K562 (cell line): Measurements from ENCODE around the gene TARBP1. TPM values are rescaled to one million over a fixed set of nuclear protein-coding genes. Genes with fewer than 3 reads are reported as not detected.

Source experiments
- ATAC-seq: fragments of 200-7000 bp; cut with Tn5 transposase; 3 replicates; pipeline ENCODE4 v1.9.1; 2020; ENCODE audit warnings: moderate library complexity
- BruUV-seq: library from RNA; stranded (reverse); fragments of 400-500 nt; replicated peaks from 2 replicates; lab custom pipeline; 2021; lab: Mats Ljungman, UMichigan
- CTCF ChIA-PET: fragments of 300-600 bp; formaldehyde crosslinking; extraction: SDS; loops from one replicate; lab custom pipeline; 2021; ENCODE audit warnings: low intra/inter-chr PET ratio; lab: Yijun Ruan, JAX
- POLR2A ChIA-PET: fragments of 300-600, 350-650 bp; sonication (Branson Sonifier 250); formaldehyde crosslinking; extraction: SDS; loops from one replicate; lab custom pipeline; 2021; ENCODE audit warnings: antibody characterized with exemption, inconsistent platforms; lab: Yijun Ruan, JAX
- DNase-seq, 4 experiments: peaks; one replicate each; pipeline versions ENCODE4 v3.0.0 to v3.0.0-alpha.2; 2011 to 2018; ENCODE audit warnings: low spot score in 3 of 4, mixed read lengths in 3 of 4; ENCODE audit errors: extremely low read depth in 1 of 4
- FAIRE-seq: peaks from 2 replicates; lab custom pipeline; 2011; peaks lifted over from hg19 to GRCh38; lab: Jason Lieb, UNC
- H2AFZ ChIP-seq: 2 replicates; pipeline ENCODE4 v1.6.0; 2011; ENCODE audit warnings: low read depth, low read length, control low read depth, inconsistent platforms
- H3K27ac ChIP-seq: fragments of 200-600 bp; 3 replicates; pipeline ENCODE4 v1.8.0; 2011; ENCODE audit warnings: low read depth, mild to moderate bottlenecking, control low read depth, inconsistent platforms, low read length, moderate library complexity, mixed read lengths; ENCODE audit errors: extremely low read depth
- H3K27me3 ChIP-seq, 2 experiments: fragments of 300-600 bp in 1 of 2; 2 replicates in 1 of 2; 3 replicates in 1 of 2; pipeline versions ENCODE4 v1.6.0 to v1.8.0; 2011; ENCODE audit warnings: inconsistent platforms in 2 of 2, low read length in 2 of 2, mild to moderate bottlenecking in 1 of 2, mixed read lengths in 1 of 2, moderate library complexity in 1 of 2; ENCODE audit not compliant: control insufficient read depth in 2 of 2, insufficient read depth in 2 of 2
- H3K36me3 ChIP-seq: fragments of 300-600 bp; 3 replicates; pipeline ENCODE4 v1.8.0; 2011; ENCODE audit warnings: mild to moderate bottlenecking, low read length, inconsistent platforms; ENCODE audit not compliant: control insufficient read depth, insufficient read depth
- H3K4me1 ChIP-seq, 2 experiments: fragments of 200-600 bp in 1 of 2; replicated peaks in 1 of 2; 2 replicates in 1 of 2; 3 replicates in 1 of 2; pipeline versions ENCODE4 v1.5.1 to v1.8.0; 2011; ENCODE audit warnings: inconsistent platforms in 2 of 2, low read length in 2 of 2, mild to moderate bottlenecking in 1 of 2, mixed read lengths in 1 of 2, moderate library complexity in 1 of 2; ENCODE audit not compliant: control insufficient read depth in 2 of 2, insufficient read depth in 2 of 2
- H3K4me2 ChIP-seq: 2 replicates; pipeline ENCODE4 v1.6.1; 2011; ENCODE audit warnings: low read length, control low read depth, inconsistent platforms, mixed read lengths; ENCODE audit not compliant: insufficient read depth
- H3K4me3 ChIP-seq: fragments of 200-600 bp; sonication (generic), shearing (Covaris generic); 2 replicates; pipeline ENCODE4 v1.5.1; 2016; ENCODE audit warnings: control low read depth, inconsistent platforms
- H3K79me2 ChIP-seq: fragments of 200-600 bp; 3 replicates; pipeline ENCODE4 v1.8.0; 2011; ENCODE audit warnings: low read length, inconsistent platforms; ENCODE audit not compliant: control insufficient read depth, insufficient read depth
- H3K9ac ChIP-seq, 2 experiments: 2 replicates each; pipeline versions ENCODE4 v1.6.0 to v1.6.1; 2011; ENCODE audit warnings: low read depth in 2 of 2, low read length in 2 of 2, control low read depth in 1 of 2, inconsistent platforms in 1 of 2, mild to moderate bottlenecking in 1 of 2, mixed read lengths in 1 of 2; ENCODE audit not compliant: insufficient read depth in 1 of 2
- H3K9me1 ChIP-seq: one replicate; pipeline ENCODE4 v1.6.0; 2011; ENCODE audit warnings: inconsistent platforms, mild to moderate bottlenecking, low read length, moderate library complexity; ENCODE audit not compliant: control insufficient read depth, insufficient read depth
- H3K9me3 ChIP-seq: replicated peaks from 2 replicates; pipeline ENCODE4 v1.5.1; 2011; ENCODE audit warnings: low read depth, low read length, inconsistent platforms; ENCODE audit not compliant: control insufficient read depth, insufficient read depth
- H4K20me1 ChIP-seq: replicated peaks from 2 replicates; pipeline ENCODE4 v1.6.1; 2011; ENCODE audit warnings: low read length, inconsistent platforms, mixed read lengths; ENCODE audit not compliant: control insufficient read depth, insufficient read depth
- ARID1B ChIP-seq: fragments of 450-650 bp; IDR thresholded peaks from 2 replicates; pipeline ENCODE4 v1.6.1; 2016; ENCODE audit warnings: antibody characterized with exemption, mild to moderate bottlenecking, inconsistent platforms
- ARID3A ChIP-seq: IDR thresholded peaks from 2 replicates; pipeline ENCODE4 v1.6.1; 2012; ENCODE audit warnings: low read depth, low read length, improper control_type of control experiment, borderline replicate concordance
- CLOCK ChIP-seq: fragments of 250-450 bp; sonication (Bioruptor Pico); IDR thresholded peaks from 2 replicates; pipeline ENCODE4 v1.4.0; 2020; ENCODE audit warnings: mild to moderate bottlenecking, moderate library complexity, borderline replicate concordance
- ERF ChIP-seq: fragments of 450-650 bp; formaldehyde crosslinking; IDR thresholded peaks from 2 replicates; pipeline ENCODE4 v1.4.0; 2020; ENCODE audit warnings: mild to moderate bottlenecking, mixed read lengths
- NR1H2 ChIP-seq: sonication (generic); formaldehyde crosslinking; IDR thresholded peaks from 2 replicates; pipeline ENCODE4 v1.4.0; 2020; ENCODE audit warnings: mild to moderate bottlenecking, missing genetic modification reagents
- OTX1 ChIP-seq: fragments of 450-650 bp; formaldehyde crosslinking; IDR thresholded peaks from 2 replicates; pipeline ENCODE4 v1.4.0; 2022; ENCODE audit warnings: mild to moderate bottlenecking
- RBBP5 ChIP-seq: fragments of 200-600 bp; sonication (generic); IDR thresholded peaks from 2 replicates; pipeline ENCODE4 v1.6.1; 2012; ENCODE audit warnings: borderline replicate concordance, mild to moderate bottlenecking, low read length, control low read depth, inconsistent platforms; ENCODE audit not compliant: insufficient read depth, poor library complexity, severe bottlenecking
- RUNX1 ChIP-seq: sonication (generic); IDR thresholded peaks from 2 replicates; pipeline ENCODE4 v1.6.1; 2016; ENCODE audit warnings: antibody characterized with exemption, low read depth
- TAL1 ChIP-seq: fragments of 450-650 bp; IDR thresholded peaks from 2 replicates; pipeline ENCODE4 v1.6.1; 2016; ENCODE audit warnings: mild to moderate bottlenecking
- ZBTB2 ChIP-seq: fragments of 450-650 bp; IDR thresholded peaks from 2 replicates; pipeline ENCODE4 v1.6.1; 2016; ENCODE audit warnings: antibody characterized with exemption
- ZBTB34 ChIP-seq: fragments of 250-450 bp; sonication (Bioruptor Pico); IDR thresholded peaks from 2 replicates; pipeline ENCODE4 v1.8.0; 2021; ENCODE audit warnings: mild to moderate bottlenecking, moderate library complexity
- ZBTB5 ChIP-seq: fragments of 450-650 bp; IDR thresholded peaks from 2 replicates; pipeline ENCODE4 v1.6.1; 2017; ENCODE audit warnings: antibody characterized with exemption
- ZNF224 ChIP-seq: sonication (generic); formaldehyde crosslinking; IDR thresholded peaks from 2 replicates; pipeline ENCODE4 v1.8.0; 2022; ENCODE audit warnings: mild to moderate bottlenecking, missing genetic modification reagents
- WGBS: fragments of 100-300 bp; shearing (Covaris generic); methylation state at CpG from one replicate; pipeline ENCODE4 v1.1.6; 2016; ENCODE audit warnings: low coverage, mixed read lengths; ENCODE audit not compliant: insufficient coverage; ENCODE audit errors: missing lambda C conversion rate; 5-methylcytosine and 5-hydroxymethylcytosine counted together
- in situ Hi-C: fragments of 300-500 bp; cut with MboI; formaldehyde crosslinking; loops from 4 replicates; pipeline ENCODE4 v1.15.0; 2018; ENCODE audit warnings: inconsistent platforms, mixed read lengths
- intact Hi-C: fragments of 100-400 bp; cut with micrococcal nuclease; formaldehyde crosslinking; loops from 2 replicates; pipeline ENCODE4 v1.14.2; 2022
- polyA plus RNA-seq, 8 experiments: library from polyadenylated mRNA; depleted of rRNA in 4 of 8; stranded (reverse) in 5 of 8; unstranded in 3 of 8; fragments of >200 nt; fragmentation: Nextera tagmentation in 2 of 8; fragmentation: Illumina TruSeq in 1 of 8; extraction: Ambion mirVana in 2 of 8; extraction: Trizol in 1 of 8; gene quantifications; 2 replicates each; pipeline versions ENCODE4 v1.2.1 to v1.2.3, GENCODE V29; 2011 to 2014; ENCODE audit warnings: inconsistent platforms in 1 of 8, missing spikeins in 1 of 8
- total RNA-seq, 7 experiments: library from RNA; depleted of rRNA in 6 of 7; stranded (reverse); fragments of >200 nt in 6 of 7; fragmentation: Illumina TruSeq in 2 of 7; extraction: Trizol in 2 of 7; gene quantifications; 2 replicates each; pipeline versions ENCODE4 v1.2.1 to v1.2.3, GENCODE V29; 2011 to 2021; ENCODE audit warnings: low replicate concordance in 1 of 7

TARBP1 gene
- total and polyA plus RNA-seq, 9 of the 15 experiments (the other 6 are each of a cell fraction or from before 2014, with no cell fraction given), result 8.8 to 48.0 (median 22.9) TPM

GRCh38 chr1:234438579-234438978 lies 40.4 kb downstream of the TARBP1 start:
- in situ Hi-C loops (no loop called here), intact Hi-C loops (no loop called here)
- Histone ChIP-seq H3K79me2 (no peaks in the 10 kb centered on the region), H2AFZ (no peak overlapping the region), H3K9me3 (no peaks in the 10 kb centered on the region), H3K36me3 (peaks cover 15% of the 10 kb centered on the region; the same call in 1 of the 3 replicates), H3K4me1 (peaks cover 0 to 5% of the 10 kb centered on the region in 2 experiments; a peak in 3 of 5 replicates), H3K9ac (no peak overlapping the region), H3K9me1 (no peaks in the 10 kb centered on the region), H3K4me3 (no peak overlapping the region), H3K27ac (no peak overlapping the region), H3K27me3 (no peaks in the 10 kb centered on the region), H4K20me1 (no peaks in the 10 kb centered on the region), H3K4me2 (no peak overlapping the region)
- 72% methylated on average over 4 of the region's 4 CpGs for WGBS
- BruUV-seq, result no TSS peak
- POLR2A ChIA-PET, result interaction anchor here (1.3 to 3.1 kb wide), 2 partner anchors 9 to 40 kb away, joined by 4 to 10 read pairs; partner anchors contain the start of gene TARBP1
- FAIRE-seq, result no peak
- CTCF ChIA-PET, result no interaction called here
- no peak for ATAC-seq
- no peak for DNase-seq
- no peak for TF ChIP-seq ARID3A
- TF ChIP-seq RBBP5, result no peak
- TF ChIP-seq ZBTB34 (CRISPR knock-in tag), result no peak
- no peak for TF ChIP-seq TAL1
- TF ChIP-seq CLOCK (CRISPR knock-in tag), result no peak
- TF ChIP-seq NR1H2, result no peak
- no peak for TF ChIP-seq ARID1B
- no peak for TF ChIP-seq ZBTB5
- no peak for TF ChIP-seq ZNF224 (CRISPR knock-in tag)
- TF ChIP-seq ZBTB2, result no peak
- TF ChIP-seq ERF, result no peak
- TF ChIP-seq RUNX1, result no peak
- TF ChIP-seq OTX1, result no peak
